Left ventricle myocardium superior (tissue), 1 donor: ENCODE measurements around the gene MAX. TPM values are rescaled to one million over a fixed set of nuclear protein-coding genes. Genes with fewer than 3 reads are reported as not detected.

Source experiments
- ATAC-seq: fragments of 200-7000 bp; cut with Tn5 transposase; one replicate; pipeline ENCODE4 v1.9.1; 2020; ENCODE audit warnings: mild to moderate bottlenecking, moderate library complexity
- DNase-seq: peaks from one replicate; pipeline ENCODE4 v3.0.0-alpha.2; 2020
- intact Hi-C: fragments of 100-400 bp; cut with micrococcal nuclease; formaldehyde crosslinking; loops from one replicate; pipeline ENCODE4 v1.11.0; 2022
- total RNA-seq: library from RNA; stranded (reverse); fragmentation: NEBNext Ultra II Directional; extraction: Animal tissue kit (Norgen Biotek cat#: 25700); gene quantifications from one replicate; pipeline ENCODE4 v1.2.1, GENCODE V29; 2021
- donor health status: DM: no; HTN: yes; CAD: no; lungs with severe emphysema.

Gene MAX
- total RNA-seq, 1 donor from 2014 or later: 85.9 TPM

DNA sequence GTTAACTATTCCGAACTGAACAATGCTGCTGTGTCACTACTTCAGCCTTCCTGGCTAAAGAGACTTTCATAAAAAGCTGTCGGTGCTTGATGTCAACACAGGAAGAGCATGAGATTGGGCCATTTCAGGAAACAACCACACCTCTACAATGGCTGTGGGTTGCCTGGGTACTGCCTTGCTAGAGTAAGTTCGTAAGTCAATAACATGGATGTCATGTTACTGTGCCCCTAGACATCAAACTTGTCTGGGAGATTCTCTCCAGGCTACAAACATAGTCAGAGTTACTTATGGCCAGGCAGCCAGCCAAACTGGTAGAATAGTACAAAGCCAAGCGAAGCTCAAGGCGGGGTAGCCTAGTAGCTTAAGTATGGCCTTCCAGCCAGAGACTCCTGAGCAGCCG, 23.1 kb downstream of the MAX start:
- DNase-seq: no peak
- peak; percentile 30 for ATAC-seq
- intact Hi-C loops: no loop called here

DNA sequence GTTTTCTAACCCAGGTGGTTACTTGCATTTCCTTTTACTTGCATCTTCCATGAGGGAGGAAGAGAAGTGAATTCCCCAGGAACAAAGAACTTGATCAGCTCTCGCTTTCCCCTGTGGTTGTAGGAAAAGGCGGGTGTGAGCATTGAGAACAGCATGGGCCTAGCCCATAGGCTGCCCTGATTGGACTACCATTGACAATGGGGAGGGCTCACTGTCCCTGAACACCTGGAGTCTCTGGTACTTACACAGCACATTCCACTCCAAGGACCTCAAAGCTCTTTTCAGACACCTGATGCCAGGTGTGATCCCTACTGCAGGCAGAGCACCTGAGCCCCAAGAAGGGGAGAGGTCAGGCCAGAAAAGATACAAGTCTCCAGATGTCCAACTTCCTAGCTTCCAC, 25.0 kb downstream of the MAX start:
- DNase-seq (no peak), ATAC-seq (no peak)
- intact Hi-C loops: no loop called here

DNA sequence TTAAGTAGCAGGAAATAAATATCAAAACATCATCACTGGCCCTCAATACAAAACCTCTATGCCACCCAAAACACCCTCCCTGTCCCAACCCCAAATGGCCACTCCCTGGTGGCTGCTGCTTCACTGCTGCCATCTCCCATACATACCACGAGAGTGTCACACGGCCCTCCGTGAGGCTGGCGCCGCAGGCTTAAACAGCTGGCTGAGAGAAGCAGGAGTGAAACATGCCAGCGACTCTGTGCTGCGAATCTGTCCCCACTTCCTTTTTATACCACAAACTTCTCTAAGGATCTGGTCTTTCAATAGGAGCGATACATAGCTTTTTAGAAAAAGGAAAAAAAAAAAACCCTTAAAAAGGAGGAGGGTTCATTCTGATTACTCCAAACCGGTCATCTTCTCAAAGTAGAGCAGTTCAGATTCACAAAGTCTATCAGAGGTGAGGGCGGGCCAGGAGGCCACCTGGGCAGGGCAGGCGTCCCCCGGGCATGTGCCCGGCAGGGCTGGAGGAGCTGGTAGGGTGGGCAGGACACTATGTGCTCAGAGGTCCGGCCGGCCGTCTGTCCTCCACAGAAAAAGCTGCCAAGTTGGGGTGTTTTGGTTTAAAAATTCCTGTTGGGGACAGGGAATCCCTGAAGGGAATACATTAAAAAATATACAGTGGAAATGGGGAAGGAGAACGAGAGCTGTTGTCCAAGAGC, 26.5 kb downstream of the MAX start:
- intact Hi-C loops: no loop called here
- DNase-seq: no peak
- no peak for ATAC-seq

DNA sequence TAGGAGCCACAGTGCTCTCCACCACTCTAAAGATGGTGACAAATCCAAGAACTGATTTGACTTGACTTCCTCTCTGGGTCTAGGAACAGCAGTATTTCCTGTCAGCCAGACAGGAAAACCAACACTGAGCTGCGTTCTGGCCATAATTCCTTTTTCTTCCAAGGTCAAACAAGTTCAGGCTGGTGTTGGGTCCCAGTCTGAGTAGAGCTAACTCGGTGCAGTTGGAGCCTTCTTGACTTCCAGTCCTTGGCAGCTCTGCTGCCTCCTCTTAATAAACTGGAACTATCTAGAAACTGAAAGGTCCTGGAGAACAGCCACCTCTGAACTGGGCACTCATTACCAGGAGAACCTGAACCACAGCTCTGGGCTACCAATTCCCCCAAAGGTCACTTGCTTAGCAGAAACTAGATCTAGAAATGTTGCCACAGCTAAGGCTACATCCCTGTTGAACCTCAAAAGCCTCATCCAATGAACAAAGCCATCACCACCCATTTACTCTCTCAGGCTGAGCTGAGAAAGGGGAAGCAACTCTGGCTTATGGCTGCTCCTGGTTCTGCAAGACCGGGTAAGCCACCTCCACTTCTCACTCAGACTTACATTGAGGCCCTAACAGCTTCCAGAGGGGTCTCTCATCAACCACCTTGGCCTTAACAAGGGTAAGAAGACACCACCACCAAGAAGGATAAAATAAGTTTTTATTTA, 27.7 kb downstream of the MAX start:
- DNase-seq (no peak), ATAC-seq (peak; percentile 9)
- intact Hi-C loops: no loop called here

DNA sequence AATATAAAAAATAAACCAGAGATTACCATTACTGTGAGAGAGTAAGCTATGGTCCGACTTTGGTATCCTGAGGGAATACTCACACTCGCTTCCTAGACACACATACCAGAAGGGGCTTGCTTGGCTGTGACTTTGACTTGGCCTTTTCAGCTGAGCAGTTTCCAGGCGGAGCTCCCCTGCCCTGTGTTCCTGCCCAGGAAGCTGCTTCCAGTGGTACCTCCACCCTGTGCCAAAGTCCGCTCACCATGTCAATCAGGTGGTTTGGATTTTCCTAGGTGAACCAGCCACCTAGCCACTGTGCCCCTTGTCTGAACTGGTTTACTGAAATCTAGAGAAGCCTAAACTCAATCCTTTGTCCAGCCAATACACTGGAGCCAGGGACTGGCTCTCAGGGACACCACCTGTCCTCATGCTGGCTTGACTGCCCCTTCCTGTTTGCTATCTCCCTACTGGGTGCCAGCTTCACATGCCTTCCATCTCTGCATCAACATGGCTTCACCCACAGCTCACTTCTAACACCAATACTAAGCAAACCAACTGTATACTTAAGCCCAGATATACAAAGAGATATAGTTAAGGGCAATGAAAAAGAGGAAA, 28.6 kb downstream of the MAX start:
- ATAC-seq (peak; percentile 38), DNase-seq (no peak)
- intact Hi-C loops: no loop called here

DNA sequence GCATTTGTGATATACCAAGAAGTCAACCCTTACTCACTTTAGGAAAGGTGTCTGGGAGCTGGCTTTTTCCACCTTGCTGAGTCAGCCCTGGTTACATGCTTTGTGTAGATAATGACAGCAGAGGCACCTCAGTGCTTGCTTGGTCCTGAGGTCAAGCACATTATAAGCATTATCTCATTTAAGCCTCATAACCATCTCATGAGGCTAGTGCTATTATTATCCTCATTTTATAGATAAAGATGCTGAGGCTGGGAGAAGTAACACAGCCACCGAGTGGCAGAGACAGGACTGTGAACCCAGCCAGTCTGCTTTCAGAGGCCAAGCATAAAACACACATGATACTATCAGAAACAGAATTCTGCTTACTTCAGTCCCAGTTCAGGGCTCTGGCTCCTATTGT, 29.4 kb downstream of the MAX start:
- DNase-seq (no peak), ATAC-seq (peak; percentile 63)
- intact Hi-C loops: no loop called here

DNA sequence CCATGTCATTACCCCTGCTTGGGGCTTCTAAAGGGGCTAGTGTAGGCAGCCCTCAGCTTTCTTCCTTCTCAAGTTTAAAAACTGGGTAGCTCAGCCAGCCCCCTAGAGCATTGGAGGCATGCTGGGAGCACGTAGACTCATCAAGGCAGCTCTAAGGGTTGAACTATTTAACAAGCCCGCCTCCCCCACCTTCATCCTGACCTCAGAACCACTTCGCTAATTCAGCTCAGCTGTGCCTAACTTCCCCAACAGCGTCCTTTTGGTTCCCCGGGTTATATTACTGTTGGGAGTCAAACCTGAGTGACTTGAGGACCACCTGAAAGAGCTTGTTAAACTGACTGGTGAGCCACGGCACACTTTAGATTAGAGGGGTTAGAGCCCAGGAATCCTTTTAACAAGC, 30.1 kb downstream of the MAX start:
- DNase-seq (no peak), ATAC-seq (no peak)
- intact Hi-C loops: no loop called here

DNA sequence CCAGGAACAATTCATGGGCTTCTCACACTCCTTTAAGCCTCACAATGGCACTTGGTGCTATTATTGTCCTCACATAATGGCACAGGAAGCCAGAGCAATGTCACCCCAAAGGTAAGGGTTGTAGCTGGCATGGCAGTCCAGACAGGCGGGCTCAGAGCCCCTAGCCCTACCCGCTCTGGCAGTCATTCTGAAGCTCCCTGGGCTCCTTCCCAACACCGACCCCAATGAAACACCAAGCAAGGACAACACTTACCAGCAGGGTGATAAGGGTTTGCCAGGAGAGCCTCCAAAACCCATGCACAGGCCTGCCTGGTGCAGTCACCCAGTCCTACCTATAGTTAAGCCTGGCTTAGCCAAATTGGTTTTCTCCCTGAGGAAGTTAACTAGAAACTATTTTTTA, 30.8 kb downstream of the MAX start:
- intact Hi-C loops: no loop called here
- peak; percentile 55 for ATAC-seq
- DNase-seq: peak; percentile 45

DNA sequence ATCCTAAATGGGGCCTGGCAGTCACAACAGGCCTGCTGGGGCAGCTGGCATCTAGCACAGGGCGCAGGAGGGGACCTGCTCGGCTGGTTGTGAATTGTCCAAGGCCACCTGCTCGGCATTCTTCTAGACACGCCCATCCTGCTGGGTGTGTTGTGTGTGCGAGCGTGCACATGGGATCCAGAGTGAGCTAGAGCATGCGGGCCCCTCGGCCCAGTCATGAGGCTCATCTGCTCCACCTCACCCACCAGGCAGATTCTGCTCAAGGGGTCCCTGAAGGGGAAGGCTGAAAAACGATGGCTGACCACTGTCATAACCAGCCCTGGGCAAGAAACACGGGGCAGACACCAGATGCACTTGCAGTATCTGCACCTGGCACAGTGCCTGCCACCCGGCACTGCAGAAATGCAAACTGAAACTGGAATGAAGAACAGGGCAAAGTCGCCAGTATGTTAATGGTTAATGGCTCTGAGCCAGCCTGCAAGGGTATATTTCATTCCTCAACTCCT, 31.8 kb downstream of the MAX start:
- ATAC-seq: peak; percentile 17
- intact Hi-C loops: no loop called here
- no peak for DNase-seq

DNA sequence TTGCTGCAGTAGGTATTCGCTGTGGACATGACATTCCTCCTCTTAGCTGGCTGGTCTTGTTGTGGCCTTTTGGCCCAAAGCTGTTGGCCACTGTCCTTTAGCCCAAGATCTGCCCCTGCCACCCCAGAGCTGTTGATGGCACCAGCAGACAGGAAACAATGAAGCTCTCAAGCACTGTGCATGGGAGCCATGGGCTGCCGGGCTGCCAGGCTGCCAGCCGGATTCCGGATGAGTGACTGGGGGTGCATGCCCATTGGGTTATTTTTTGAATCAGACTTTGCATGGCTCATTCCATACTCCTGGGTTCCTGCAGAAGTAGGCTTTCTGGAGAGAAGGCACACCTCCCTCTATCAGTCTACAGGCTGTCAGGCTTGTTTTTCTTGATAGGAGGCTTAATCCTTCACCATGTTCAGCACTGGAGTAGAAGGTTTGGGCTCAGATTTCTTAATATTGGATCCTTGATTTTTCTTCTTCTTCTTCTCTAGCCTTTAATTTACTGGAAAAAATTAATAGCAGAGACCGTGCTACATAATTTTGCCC, 32.4 kb downstream of the MAX start:
- intact Hi-C loops: no loop called here
- ATAC-seq: no peak
- DNase-seq: no peak

DNA sequence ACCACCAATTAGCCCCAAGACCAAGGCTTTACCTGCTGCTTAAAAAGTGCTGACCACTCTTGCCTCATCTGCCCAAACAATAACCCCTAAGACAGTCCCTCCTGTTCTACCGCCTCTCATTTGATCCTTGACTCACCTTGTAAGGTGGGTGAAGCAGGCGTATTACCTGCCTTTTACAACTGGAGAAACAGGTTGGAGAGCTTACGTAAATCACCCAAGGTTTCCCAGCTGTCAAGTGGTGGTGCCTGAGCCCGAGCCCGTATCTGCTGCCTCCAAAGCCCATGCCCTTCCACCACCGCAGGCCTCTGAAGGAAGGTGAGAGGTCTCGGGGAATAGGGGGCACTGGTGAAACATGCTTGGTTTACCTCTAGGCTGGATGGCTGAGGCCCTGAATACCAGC, 36.6 kb downstream of the MAX start:
- DNase-seq: no peak
- no peak for ATAC-seq
- intact Hi-C loops: no loop called here

DNA sequence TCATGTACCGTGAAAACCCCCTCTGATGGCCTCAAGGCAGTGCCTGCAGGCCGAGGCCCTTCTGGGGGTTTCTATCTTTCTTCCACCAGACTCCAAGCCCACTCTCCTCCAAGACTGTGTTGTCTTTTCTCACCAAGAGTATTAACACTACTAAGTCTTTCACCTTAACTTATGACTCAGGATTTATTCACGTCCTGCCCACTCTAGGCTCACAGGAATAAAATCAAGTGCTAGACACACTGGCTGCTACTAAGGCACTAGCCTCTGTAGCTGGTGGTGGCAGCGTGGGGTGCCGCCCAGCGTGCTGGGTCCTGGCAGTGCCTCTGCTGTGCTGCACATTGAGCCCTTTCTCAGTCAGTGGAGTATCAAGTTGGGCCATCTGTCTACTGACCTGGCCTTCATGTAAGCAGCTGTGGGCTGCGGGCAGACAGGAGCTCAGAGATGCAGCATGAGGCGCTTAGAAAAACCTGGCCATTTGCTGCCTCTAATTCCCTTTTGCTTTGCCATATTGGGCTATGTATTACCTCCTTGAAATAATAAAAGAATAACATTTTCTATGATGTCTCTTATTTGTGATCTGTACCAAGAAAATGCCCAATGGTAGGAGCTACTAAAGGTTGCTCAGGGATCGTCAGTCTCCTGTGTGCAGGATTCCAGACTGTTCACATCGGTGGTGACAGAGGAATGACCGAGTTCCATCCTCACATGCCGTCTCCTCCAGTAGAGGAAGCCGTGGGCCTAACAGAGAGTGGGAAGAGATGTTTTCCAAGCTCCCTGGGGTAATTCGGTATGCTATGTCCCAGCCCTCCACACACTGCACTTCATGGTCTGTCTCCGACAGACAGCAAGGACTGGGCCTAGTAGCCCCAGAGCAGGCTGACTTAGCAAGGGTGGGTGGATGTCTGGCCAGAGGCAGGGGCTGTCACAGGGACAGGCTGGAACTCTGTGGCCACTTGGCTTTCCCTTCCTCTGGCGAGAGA, 39.9 kb downstream of the MAX start:
- DNase-seq (no peak), ATAC-seq (peak; percentile 42)
- intact Hi-C loops: no loop called here

DNA sequence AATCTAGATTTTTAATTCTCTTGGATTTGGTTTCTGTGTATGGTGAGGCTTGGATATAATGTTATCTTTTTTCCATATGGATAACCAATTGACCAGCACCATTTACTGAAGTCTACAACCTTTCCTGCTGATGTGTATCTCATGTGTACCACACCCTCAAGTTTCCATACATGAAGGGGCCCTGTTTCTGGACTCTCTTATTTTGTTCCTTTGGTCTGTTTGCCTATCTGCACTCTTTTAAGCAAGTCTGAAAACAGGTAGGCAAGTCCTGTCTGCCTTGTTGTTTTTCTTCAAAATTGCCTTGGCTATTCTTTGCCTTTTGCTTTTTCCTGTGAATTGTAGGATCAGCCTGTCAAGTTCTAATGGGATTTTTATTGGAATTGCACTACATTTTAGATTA, 44.6 kb downstream of the MAX start:
- no peak for DNase-seq
- intact Hi-C loops: no loop called here
- no peak for ATAC-seq

DNA sequence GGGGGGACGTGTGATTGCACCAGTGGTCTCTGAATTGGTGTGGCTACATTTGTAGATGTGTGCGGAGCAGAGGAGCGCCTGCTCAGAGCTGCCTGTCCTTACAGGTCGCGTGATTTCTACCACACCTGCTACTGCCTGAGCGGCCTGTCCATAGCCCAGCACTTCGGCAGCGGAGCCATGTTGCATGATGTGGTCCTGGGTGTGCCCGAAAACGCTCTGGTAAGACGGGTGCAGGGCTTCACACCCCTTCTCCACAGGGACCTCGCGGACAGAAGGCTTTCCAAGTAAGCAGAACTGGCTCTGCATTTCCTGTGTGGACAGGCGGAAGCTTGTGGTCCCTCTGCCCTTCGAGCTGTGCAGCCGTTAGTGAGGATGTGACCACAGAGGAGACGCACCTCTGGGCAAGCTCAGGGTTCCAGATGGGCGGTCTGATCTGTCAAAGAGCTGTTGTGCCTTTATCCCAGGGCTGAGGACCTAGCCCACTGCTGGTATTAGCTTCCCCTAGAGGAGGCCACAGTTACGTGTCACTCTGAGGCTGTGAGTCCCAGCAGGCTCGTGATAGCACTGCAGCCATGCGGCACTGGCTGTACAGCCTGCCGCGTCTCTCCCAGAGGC, 47.7 kb downstream of the MAX start:
- intact Hi-C loops: no loop called here
- ATAC-seq: peak; percentile 60
- no peak for DNase-seq

DNA sequence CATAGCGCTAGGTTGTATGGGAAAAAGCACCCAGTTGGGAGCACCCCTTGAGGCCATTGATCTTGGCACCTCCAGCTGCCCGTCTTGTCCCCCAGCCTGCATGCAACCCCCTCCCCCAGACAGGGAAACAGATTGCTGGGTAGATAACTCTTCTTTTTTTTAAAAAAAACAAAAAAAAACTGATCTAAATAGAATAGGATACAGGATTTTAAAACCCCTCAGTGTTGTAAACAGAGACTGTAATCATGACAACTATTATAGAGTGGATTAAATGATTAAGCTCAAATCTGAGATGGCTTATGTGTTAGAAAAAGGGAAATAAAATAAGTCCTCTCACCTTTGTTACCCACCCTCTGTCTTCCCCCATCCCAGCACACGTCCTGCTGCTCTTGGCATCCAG, 48.9 kb downstream of the MAX start:
- intact Hi-C loops: no loop called here
- no peak for DNase-seq
- no peak for ATAC-seq

DNA sequence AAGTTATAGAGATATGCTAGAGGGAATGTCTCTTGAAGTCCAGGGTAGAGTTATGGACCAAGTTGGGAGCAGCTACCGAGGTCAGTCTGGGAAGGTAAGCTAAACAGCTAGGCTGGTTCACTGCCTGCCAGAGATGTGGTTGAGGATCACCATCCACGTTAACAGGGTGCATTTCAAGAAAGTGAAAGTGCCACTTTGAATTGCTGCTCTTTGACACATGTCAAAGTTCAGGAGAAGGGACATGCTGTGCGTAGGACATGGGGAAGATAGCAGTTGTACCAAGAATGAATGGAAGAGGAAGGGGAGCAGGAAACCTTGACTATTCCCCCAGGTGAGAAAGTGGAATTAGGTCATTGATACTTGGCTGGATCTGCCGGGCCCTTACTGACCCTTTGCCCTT, 49.5 kb downstream of the MAX start:
- intact Hi-C loops: no loop called here
- DNase-seq: no peak
- ATAC-seq: no peak

DNA sequence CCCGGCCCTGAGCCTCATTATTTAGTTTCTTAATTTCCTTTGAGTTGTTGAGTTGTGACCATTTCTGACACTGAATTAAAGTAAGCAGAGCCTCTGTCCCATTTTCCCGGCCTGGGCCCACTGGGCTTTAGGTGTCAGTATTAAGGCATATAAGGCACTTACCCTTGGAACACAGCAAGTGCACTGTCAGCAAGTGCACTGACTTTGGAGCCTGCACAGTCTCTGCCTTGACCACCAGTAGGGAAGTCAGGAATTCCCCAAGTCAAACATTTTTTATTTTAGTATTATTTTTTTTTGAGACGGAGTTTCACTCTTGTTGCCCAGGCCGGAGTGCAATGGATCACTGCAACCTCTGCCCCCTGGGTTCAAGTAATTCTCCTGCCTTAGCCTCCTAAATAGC, 56.6 kb downstream of the MAX start:
- ATAC-seq: no peak
- intact Hi-C loops: no loop called here
- no peak for DNase-seq

DNA sequence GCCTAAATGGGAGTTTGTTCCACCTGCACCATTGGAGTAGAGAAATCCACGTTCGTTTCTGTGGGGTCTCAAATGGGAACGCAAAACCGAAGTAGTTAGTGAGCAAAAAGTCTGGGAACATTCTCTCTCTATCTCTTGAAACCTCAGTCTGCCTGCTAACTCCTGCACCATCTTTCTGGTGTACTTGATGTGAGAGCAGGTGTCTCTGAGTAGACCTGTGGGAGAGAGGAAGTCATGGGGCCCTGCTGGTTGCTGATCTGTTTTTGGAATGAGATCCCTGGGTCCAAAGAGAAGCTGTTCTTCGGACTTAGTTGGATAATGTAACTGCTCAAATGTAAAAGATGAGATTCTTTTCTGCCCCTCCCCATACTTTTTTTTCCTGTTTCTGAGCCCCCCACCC, 57.3 kb downstream of the MAX start:
- DNase-seq (no peak), ATAC-seq (no peak)
- intact Hi-C loops: no loop called here

DNA sequence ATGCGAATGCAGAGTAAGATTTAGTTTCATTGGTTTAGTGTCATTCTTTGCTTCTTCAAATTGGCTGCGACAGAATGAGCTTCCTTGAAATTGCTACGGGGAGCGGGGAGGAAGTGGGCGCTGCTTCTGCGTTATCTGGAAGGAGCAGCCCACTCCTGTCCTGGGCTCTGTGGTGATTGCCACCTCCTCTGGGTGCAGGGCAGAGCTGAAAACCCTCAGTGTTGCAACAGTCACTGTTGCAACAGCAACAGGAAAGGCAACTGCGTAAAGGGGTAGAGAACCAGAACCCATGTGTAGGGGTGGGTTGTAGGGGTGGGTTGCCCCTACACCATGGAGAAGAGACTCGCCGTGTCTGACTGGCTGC, 57.7 kb downstream of the MAX start:
- ATAC-seq (peak; percentile 10), DNase-seq (no peak)
- intact Hi-C loops: no loop called here
